ENCODE results near the gene SMARCC2. TPM values are rescaled to one million over a fixed set of nuclear protein-coding genes. Genes with fewer than 3 reads are reported as not detected.

SMARCC2 gene
- total and polyA plus RNA-seq, 2 of the 13 experiments (the other 11 are each of a cell fraction or from before 2014, with no cell fraction given), result 21.3 to 24.1 TPM

- TF ChIP-seq, protein P1, sequence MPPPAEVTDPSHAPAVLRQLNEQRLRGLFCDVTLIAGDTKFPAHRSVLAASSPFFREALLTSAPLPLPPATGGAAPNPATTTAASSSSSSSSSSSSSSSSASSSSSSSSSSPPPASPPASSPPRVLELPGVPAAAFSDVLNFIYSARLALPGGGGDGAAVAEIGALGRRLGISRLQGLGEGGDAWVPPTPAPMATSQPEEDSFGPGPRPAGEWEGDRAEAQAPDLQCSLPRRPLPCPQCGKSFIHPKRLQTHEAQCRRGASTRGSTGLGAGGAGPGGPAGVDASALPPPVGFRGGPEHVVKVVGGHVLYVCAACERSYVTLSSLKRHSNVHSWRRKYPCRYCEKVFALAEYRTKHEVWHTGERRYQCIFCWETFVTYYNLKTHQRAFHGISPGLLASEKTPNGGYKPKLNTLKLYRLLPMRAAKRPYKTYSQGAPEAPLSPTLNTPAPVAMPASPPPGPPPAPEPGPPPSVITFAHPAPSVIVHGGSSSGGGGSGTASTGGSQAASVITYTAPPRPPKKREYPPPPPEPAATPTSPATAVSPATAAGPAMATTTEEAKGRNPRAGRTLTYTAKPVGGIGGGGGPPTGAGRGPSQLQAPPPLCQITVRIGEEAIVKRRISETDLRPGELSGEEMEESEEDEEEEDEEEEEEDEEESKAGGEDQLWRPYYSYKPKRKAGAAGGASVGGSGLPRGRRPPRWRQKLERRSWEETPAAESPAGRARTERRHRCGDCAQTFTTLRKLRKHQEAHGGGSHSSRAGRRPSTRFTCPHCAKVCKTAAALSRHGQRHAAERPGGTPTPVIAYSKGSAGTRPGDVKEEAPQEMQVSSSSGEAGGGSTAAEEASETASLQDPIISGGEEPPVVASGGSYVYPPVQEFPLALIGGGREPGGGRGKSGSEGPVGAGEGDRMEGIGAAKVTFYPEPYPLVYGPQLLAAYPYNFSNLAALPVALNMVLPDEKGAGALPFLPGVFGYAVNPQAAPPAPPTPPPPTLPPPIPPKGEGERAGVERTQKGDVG (CRISPR knock-in tag; IDR thresholded peaks at IDR 0.05; ENCODE audit: borderline replicate concordance), result no peak
- TF ChIP-seq CBX1 (IDR thresholded peaks at IDR 0.05; ENCODE audit: low read depth) (no peak), PHB2 (IDR thresholded peaks at IDR 0.05; ENCODE audit: partially characterized antibody) (no peak), ZNF234 (CRISPR knock-in tag; conservative IDR thresholded peaks at IDR 0.05) (no peak), REXO4 (CRISPR knock-in tag; IDR thresholded peaks at IDR 0.05; ENCODE audit: borderline replicate concordance) (no peak), ZNF589 (CRISPR knock-in tag; conservative IDR thresholded peaks at IDR 0.05) (no peak), ZBTB39 (CRISPR knock-in tag; IDR thresholded peaks at IDR 0.05) (no peak), SMAD3 (CRISPR knock-in tag; IDR thresholded peaks at IDR 0.05) (no peak), HIC2 (CRISPR knock-in tag; IDR thresholded peaks at IDR 0.05; ENCODE audit: low read depth) (no peak), CHCHD3 (CRISPR knock-in tag; IDR thresholded peaks at IDR 0.05) (no peak), ZNF7 (CRISPR knock-in tag; IDR thresholded peaks at IDR 0.05) (no peak), MLLT10 (CRISPR knock-in tag; IDR thresholded peaks at IDR 0.05) (no peak), MEIS1 (CRISPR knock-in tag; IDR thresholded peaks at IDR 0.05; ENCODE audit: borderline replicate concordance) (0 out of 2 replicates have a peak, but pooled peaks have one; percentile 3), ZKSCAN1 (IDR thresholded peaks at IDR 0.05; ENCODE audit: low read length) (no peak), ZFP41 (CRISPR knock-in tag; IDR thresholded peaks at IDR 0.05; ENCODE audit: borderline replicate concordance) (no peak), NR3C1 (CRISPR knock-in tag; IDR thresholded peaks at IDR 0.05) (no peak), ZFP62 (CRISPR knock-in tag; IDR thresholded peaks at IDR 0.05) (no peak)
- TF ChIP-seq, protein P2, sequence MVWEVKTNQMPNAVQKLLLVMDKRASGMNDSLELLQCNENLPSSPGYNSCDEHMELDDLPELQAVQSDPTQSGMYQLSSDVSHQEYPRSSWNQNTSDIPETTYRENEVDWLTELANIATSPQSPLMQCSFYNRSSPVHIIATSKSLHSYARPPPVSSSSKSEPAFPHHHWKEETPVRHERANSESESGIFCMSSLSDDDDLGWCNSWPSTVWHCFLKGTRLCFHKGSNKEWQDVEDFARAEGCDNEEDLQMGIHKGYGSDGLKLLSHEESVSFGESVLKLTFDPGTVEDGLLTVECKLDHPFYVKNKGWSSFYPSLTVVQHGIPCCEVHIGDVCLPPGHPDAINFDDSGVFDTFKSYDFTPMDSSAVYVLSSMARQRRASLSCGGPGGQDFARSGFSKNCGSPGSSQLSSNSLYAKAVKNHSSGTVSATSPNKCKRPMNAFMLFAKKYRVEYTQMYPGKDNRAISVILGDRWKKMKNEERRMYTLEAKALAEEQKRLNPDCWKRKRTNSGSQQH (CRISPR knock-in tag; IDR thresholded peaks at IDR 0.05; ENCODE audit: low read depth), result no peak
- TF ChIP-seq, protein P3, sequence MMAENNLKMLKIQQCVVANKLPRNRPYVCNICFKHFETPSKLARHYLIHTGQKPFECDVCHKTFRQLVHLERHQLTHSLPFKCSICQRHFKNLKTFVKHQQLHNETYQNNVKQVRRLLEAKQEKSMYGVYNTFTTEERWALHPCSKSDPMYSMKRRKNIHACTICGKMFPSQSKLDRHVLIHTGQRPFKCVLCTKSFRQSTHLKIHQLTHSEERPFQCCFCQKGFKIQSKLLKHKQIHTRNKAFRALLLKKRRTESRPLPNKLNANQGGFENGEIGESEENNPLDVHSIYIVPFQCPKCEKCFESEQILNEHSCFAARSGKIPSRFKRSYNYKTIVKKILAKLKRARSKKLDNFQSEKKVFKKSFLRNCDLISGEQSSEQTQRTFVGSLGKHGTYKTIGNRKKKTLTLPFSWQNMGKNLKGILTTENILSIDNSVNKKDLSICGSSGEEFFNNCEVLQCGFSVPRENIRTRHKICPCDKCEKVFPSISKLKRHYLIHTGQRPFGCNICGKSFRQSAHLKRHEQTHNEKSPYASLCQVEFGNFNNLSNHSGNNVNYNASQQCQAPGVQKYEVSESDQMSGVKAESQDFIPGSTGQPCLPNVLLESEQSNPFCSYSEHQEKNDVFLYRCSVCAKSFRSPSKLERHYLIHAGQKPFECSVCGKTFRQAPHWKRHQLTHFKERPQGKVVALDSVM (CRISPR knock-in tag; IDR thresholded peaks at IDR 0.05), result no peak
These were observed 31.0 kb downstream of the SMARCC2 start, which contains the start of gene MYL6 (continued) for GRCh38 chr12:56158029-56158925.
